ENCODE results near the gene TGIF2. TPM values are rescaled to one million over a fixed set of nuclear protein-coding genes. Genes with fewer than 3 reads are reported as not detected.

The TGIF2 gene
- total RNA-seq, 1 donor = 10.9 TPM

GRCh38 chr20:36532822-36533221, 40.6 kb upstream of the TGIF2 start:
- H3K36me3 ChIP-seq (ENCODE audit: insufficient read depth, low read length) = peaks cover 15% of the 10 kb centered on the region
- no peaks in the 10 kb centered on the region for H3K4me1 ChIP-seq (ENCODE audit: insufficient read depth, low read length)
- H4K20me1 ChIP-seq (ENCODE audit: insufficient read depth, low read length) = no peaks in the 10 kb centered on the region
- H3K27ac ChIP-seq (ENCODE audit: low read depth, low read length) = no peak overlapping the region
- no peak overlapping the region for H3K4me3 ChIP-seq (ENCODE audit: insufficient read depth, low read length)
- no peak overlapping the region for H3K4me2 ChIP-seq (ENCODE audit: insufficient read depth, low read length)
- H3K9me3 ChIP-seq (ENCODE audit: low read depth, low read length) = no peaks in the 10 kb centered on the region
- H2AFZ ChIP-seq (ENCODE audit: low read length) = no peak overlapping the region
- DNase-seq (ENCODE audit: insufficient read length, low spot score, missing footprints) = no peak
- H3K27me3 ChIP-seq (ENCODE audit: insufficient read depth, low read length) = no peaks in the 10 kb centered on the region
- no peak for TF ChIP-seq CTCF (IDR thresholded peaks at IDR 0.05; ENCODE audit: extremely low read depth, low read depth, low read length)
- no peaks in the 10 kb centered on the region for H3K79me2 ChIP-seq (ENCODE audit: insufficient read depth, low read length)

- H3K4me1 ChIP-seq (ENCODE audit: insufficient read depth, low read length) = peaks cover 24% of the 10 kb centered on the region
- no peak for TF ChIP-seq CTCF (IDR thresholded peaks at IDR 0.05; ENCODE audit: extremely low read depth, low read depth, low read length)
- H4K20me1 ChIP-seq (ENCODE audit: insufficient read depth, low read length) = peaks cover 15% of the 10 kb centered on the region
- no peaks in the 10 kb centered on the region for H3K9me3 ChIP-seq (ENCODE audit: low read depth, low read length)
- no peak overlapping the region for H2AFZ ChIP-seq (ENCODE audit: low read length)
- no peak overlapping the region for H3K4me2 ChIP-seq (ENCODE audit: insufficient read depth, low read length)
- H3K27me3 ChIP-seq (ENCODE audit: insufficient read depth, low read length) = no peaks in the 10 kb centered on the region
- no peaks in the 10 kb centered on the region for H3K36me3 ChIP-seq (ENCODE audit: insufficient read depth, low read length)
- no peak overlapping the region for H3K4me3 ChIP-seq (ENCODE audit: insufficient read depth, low read length)
- H3K79me2 ChIP-seq (ENCODE audit: insufficient read depth, low read length) = peaks cover 19% of the 10 kb centered on the region
- no peak overlapping the region for H3K27ac ChIP-seq (ENCODE audit: low read depth, low read length)
- peak; percentile 26 for DNase-seq (ENCODE audit: insufficient read length, low spot score, missing footprints)
Observed at GRCh38 chr20:36538026-36538722, 35.2 kb upstream of the TGIF2 start.

- Histone ChIP-seq H3K4me3 (ENCODE audit: insufficient read depth, low read length) (peak overlapping the region; percentile 99), H2AFZ (ENCODE audit: low read length) (peak overlapping the region; percentile 45), H4K20me1 (ENCODE audit: insufficient read depth, low read length) (peaks cover 34% of the 10 kb centered on the region), H3K9me3 (ENCODE audit: low read depth, low read length) (no peaks in the 10 kb centered on the region), H3K4me1 (ENCODE audit: insufficient read depth, low read length) (peaks cover 42% of the 10 kb centered on the region), H3K4me2 (ENCODE audit: insufficient read depth, low read length) (peak overlapping the region; percentile 94), H3K36me3 (ENCODE audit: insufficient read depth, low read length) (peaks cover 13% of the 10 kb centered on the region), H3K79me2 (ENCODE audit: insufficient read depth, low read length) (peaks cover 40% of the 10 kb centered on the region), H3K27me3 (ENCODE audit: insufficient read depth, low read length) (no peaks in the 10 kb centered on the region), H3K27ac (ENCODE audit: low read depth, low read length) (peak overlapping the region; percentile 40)
- no peak for TF ChIP-seq CTCF (IDR thresholded peaks at IDR 0.05; ENCODE audit: extremely low read depth, low read depth, low read length)
- DNase-seq (ENCODE audit: insufficient read length, low spot score, missing footprints) = no peak
Observed at GRCh38 chr20:36540551-36541211, 32.7 kb upstream of the TGIF2 start.

GRCh38 chr20:36541227-36541767, 32.1 kb upstream of the TGIF2 start, which contains the start of gene MYL9:
MYL9 (plus strand) TSS chr20:36541519; CDS start chr20:36544885, 3,366 bp downstream.
- Histone ChIP-seq H3K4me3 (ENCODE audit: insufficient read depth, low read length) (peak within 1 kb of the TSS; percentile 99), H3K79me2 (ENCODE audit: insufficient read depth, low read length) (peaks cover 46% of the 10 kb centered on the region), H3K27ac (ENCODE audit: low read depth, low read length) (peak within 1 kb of the TSS; percentile 86), H2AFZ (ENCODE audit: low read length) (peak within 1 kb of the TSS; percentile 45), H3K36me3 (ENCODE audit: insufficient read depth, low read length) (peaks cover 20% of the 10 kb centered on the region), H3K9me3 (ENCODE audit: low read depth, low read length) (no peaks in the 10 kb centered on the region), H3K4me1 (ENCODE audit: insufficient read depth, low read length) (peaks cover 42% of the 10 kb centered on the region), H3K4me2 (ENCODE audit: insufficient read depth, low read length) (peak within 1 kb of the TSS; percentile 94), H3K27me3 (ENCODE audit: insufficient read depth, low read length) (no peaks in the 10 kb centered on the region), H4K20me1 (ENCODE audit: insufficient read depth, low read length) (peaks cover 40% of the 10 kb centered on the region)
- DNase-seq (ENCODE audit: insufficient read length, low spot score, missing footprints) = peak; percentile 98
- TF ChIP-seq CTCF (IDR thresholded peaks at IDR 0.05; ENCODE audit: extremely low read depth, low read depth, low read length) = no peak
